Adrenal gland (tissue), 5 donors: Measurements from ENCODE around the gene PRKG1.

ENCODE experiments used
- POLR2A ChIP-seq, 2 donors: fragments of 450-650 bp; IDR thresholded peaks; one replicate each; pipeline ENCODE4 v1.6.1; 2017; ENCODE audit warnings: antibody characterized with exemption in 2 of 2, mild to moderate bottlenecking in 2 of 2, moderate library complexity in 1 of 2
- TF ChIP-seq, protein P1 (sequence below), 6 experiments: fragments of 450-650 bp in 4 of 6; fragments of 200-600 bp in 2 of 6; sonication (generic) in 1 of 6; IDR thresholded peaks; 1 replicate in 5 of 6; 2 replicates in 1 of 6; pipeline versions ENCODE4 v1.5.1 to v1.8.0; 2016 to 2021; ENCODE audit warnings: antibody characterized with exemption in 6 of 6, mild to moderate bottlenecking in 2 of 6, moderate library complexity in 1 of 6
- donor health status: DM: no; HTN: no; CAD: no.

DNA sequence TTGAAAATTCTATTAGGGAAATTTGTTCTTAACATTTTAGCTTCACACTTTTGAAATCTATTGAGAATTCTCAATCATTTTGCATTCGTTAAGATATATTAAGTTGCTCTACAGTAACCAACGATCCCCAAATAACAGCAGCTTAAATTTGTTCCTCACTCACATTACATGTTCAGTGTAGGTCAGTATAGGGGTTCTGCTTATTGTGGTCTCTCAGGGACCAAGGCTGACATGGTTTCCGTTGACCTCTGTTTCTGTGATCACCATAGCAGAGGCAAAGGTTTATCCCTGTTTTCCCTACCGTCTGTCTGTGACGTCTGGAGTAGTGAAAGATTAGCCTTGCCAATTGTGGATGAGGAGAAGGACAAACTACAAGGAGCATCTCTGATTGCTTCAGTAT lies 860.1 kb downstream of the PRKG1 start:
- TF ChIP-seq, protein P1, sequence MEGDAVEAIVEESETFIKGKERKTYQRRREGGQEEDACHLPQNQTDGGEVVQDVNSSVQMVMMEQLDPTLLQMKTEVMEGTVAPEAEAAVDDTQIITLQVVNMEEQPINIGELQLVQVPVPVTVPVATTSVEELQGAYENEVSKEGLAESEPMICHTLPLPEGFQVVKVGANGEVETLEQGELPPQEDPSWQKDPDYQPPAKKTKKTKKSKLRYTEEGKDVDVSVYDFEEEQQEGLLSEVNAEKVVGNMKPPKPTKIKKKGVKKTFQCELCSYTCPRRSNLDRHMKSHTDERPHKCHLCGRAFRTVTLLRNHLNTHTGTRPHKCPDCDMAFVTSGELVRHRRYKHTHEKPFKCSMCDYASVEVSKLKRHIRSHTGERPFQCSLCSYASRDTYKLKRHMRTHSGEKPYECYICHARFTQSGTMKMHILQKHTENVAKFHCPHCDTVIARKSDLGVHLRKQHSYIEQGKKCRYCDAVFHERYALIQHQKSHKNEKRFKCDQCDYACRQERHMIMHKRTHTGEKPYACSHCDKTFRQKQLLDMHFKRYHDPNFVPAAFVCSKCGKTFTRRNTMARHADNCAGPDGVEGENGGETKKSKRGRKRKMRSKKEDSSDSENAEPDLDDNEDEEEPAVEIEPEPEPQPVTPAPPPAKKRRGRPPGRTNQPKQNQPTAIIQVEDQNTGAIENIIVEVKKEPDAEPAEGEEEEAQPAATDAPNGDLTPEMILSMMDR (IDR thresholded peaks at IDR 0.05), result no peak
- no peak for TF ChIP-seq POLR2A (IDR thresholded peaks at IDR 0.05)
